H9 (cell line): Measurements from ENCODE around the gene DOCK1. TPM values are rescaled to one million over a fixed set of nuclear protein-coding genes. Genes with fewer than 3 reads are reported as not detected.

Experiments used
- DNase-seq: peaks from one replicate; pipeline ENCODE4 v3.0.0-alpha.2; 2017
- H2AFZ ChIP-seq: one replicate; pipeline ENCODE4 v1.6.1; 2013; ENCODE audit warnings: mild to moderate bottlenecking, low read length, control low read depth, moderate library complexity
- H2AK5ac ChIP-seq: 2 replicates; pipeline ENCODE4 v1.6.1; 2013; ENCODE audit warnings: low read length, control low read depth, mixed read lengths; ENCODE audit not compliant: insufficient read length
- H2BK120ac ChIP-seq: one replicate; pipeline ENCODE4 v1.6.1; 2013; ENCODE audit warnings: low read depth, mild to moderate bottlenecking, low read length, control low read depth, inconsistent platforms; ENCODE audit not compliant: poor library complexity, severe bottlenecking
- H2BK12ac ChIP-seq: 2 replicates; pipeline ENCODE4 v1.6.1; 2013; ENCODE audit warnings: low read length, control low read depth, mixed read lengths, low read depth; ENCODE audit not compliant: insufficient read length
- H2BK15ac ChIP-seq: 2 replicates; pipeline ENCODE4 v1.6.1; 2013; ENCODE audit warnings: low read depth, low read length, control low read depth
- H2BK20ac ChIP-seq: one replicate; pipeline ENCODE4 v1.6.1; 2013; ENCODE audit warnings: low read depth, mild to moderate bottlenecking, low read length, control low read depth, inconsistent platforms; ENCODE audit not compliant: poor library complexity, severe bottlenecking
- H2BK5ac ChIP-seq: 2 replicates; pipeline ENCODE4 v1.6.1; 2013; ENCODE audit warnings: low read length, control low read depth, mixed read lengths; ENCODE audit not compliant: insufficient read length
- H3K14ac ChIP-seq: 2 replicates; pipeline ENCODE4 v1.6.1; 2013; ENCODE audit warnings: low read length, control low read depth; ENCODE audit not compliant: insufficient read depth
- H3K18ac ChIP-seq: 2 replicates; pipeline ENCODE4 v1.6.1; 2013; ENCODE audit warnings: low read depth, mild to moderate bottlenecking, mixed read lengths, low read length, control low read depth; ENCODE audit not compliant: insufficient read length
- H3K23ac ChIP-seq: 2 replicates; pipeline ENCODE4 v1.6.1; 2013; ENCODE audit warnings: low read length, control low read depth, mixed read lengths, low read depth; ENCODE audit not compliant: insufficient read length
- H3K23me2 ChIP-seq: 2 replicates; pipeline ENCODE4 v1.6.1; 2013; ENCODE audit warnings: low read depth, mild to moderate bottlenecking, mixed read lengths, low read length, control low read depth; ENCODE audit not compliant: insufficient read length, poor library complexity, severe bottlenecking
- H3K27ac ChIP-seq: 2 replicates; pipeline ENCODE4 v1.5.1; 2013; ENCODE audit warnings: low read length, control low read depth, mixed read lengths, low read depth; ENCODE audit not compliant: insufficient read length
- H3K27me3 ChIP-seq: 2 replicates; pipeline ENCODE4 v1.6.1; 2013; ENCODE audit warnings: low read length, control low read depth, inconsistent platforms; ENCODE audit not compliant: insufficient read depth
- H3K4ac ChIP-seq: 2 replicates; pipeline ENCODE4 v1.6.1; 2013; ENCODE audit warnings: low read depth, mild to moderate bottlenecking, control low read depth, inconsistent platforms, low read length, moderate library complexity
- H3K4me1 ChIP-seq: 2 replicates; pipeline ENCODE4 v1.6.1; 2013; ENCODE audit warnings: low read length, control low read depth, inconsistent platforms; ENCODE audit not compliant: insufficient read depth
- H3K4me2 ChIP-seq: 2 replicates; pipeline ENCODE4 v1.6.1; 2013; ENCODE audit warnings: low read length, control low read depth, mixed read lengths; ENCODE audit not compliant: insufficient read length, insufficient read depth
- H3K56ac ChIP-seq: 2 replicates; pipeline ENCODE4 v1.6.1; 2013; ENCODE audit warnings: low read depth, mild to moderate bottlenecking, mixed read lengths, low read length, control low read depth; ENCODE audit not compliant: insufficient read length
- H3K79me1 ChIP-seq: 2 replicates; pipeline ENCODE4 v1.6.1; 2013; ENCODE audit warnings: low read depth, mild to moderate bottlenecking, moderate library complexity, low read length, control low read depth, inconsistent platforms; ENCODE audit not compliant: insufficient read depth, poor library complexity, severe bottlenecking
- H3K79me2 ChIP-seq: 2 replicates; pipeline ENCODE4 v1.6.1; 2013; ENCODE audit warnings: low read length, control low read depth, inconsistent platforms; ENCODE audit not compliant: insufficient read depth
- H3K9ac ChIP-seq: 2 replicates; pipeline ENCODE4 v1.6.1; 2013; ENCODE audit warnings: low read length, control low read depth, mixed read lengths; ENCODE audit not compliant: insufficient read length; ENCODE audit errors: extremely low read depth
- H3K9me3 ChIP-seq: one replicate; pipeline ENCODE4 v1.6.1; 2013; ENCODE audit warnings: low read depth, low read length, inconsistent platforms; ENCODE audit not compliant: control insufficient read depth
- H3T11ph ChIP-seq: one replicate; pipeline ENCODE4 v1.6.1; 2013; ENCODE audit warnings: mild to moderate bottlenecking, low read length, control low read depth, inconsistent platforms
- H4K20me1 ChIP-seq: one replicate; pipeline ENCODE4 v1.6.1; 2013; ENCODE audit not compliant: control insufficient read depth, insufficient read length, insufficient read depth
- H4K5ac ChIP-seq: 2 replicates; pipeline ENCODE4 v1.6.1; 2013; ENCODE audit warnings: low read depth, mild to moderate bottlenecking, mixed read lengths, low read length, control low read depth; ENCODE audit not compliant: insufficient read length
- H4K8ac ChIP-seq: replicated peaks from 2 replicates; pipeline ENCODE4 v1.6.1; 2013; ENCODE audit warnings: low read length, control low read depth, mixed read lengths, low read depth; ENCODE audit not compliant: insufficient read length
- H4K91ac ChIP-seq: 2 replicates; pipeline ENCODE4 v1.6.1; 2013; ENCODE audit warnings: low read depth, mild to moderate bottlenecking, moderate library complexity, mixed read lengths, low read length, control low read depth; ENCODE audit not compliant: insufficient read length
- H3K27ac Mint-ChIP-seq, 3 experiments: 2 replicates in 2 of 3; 3 replicates in 1 of 3; pipeline ENCODE4 v1.8.0; 2020 to 2021; ENCODE audit warnings: mixed read lengths in 3 of 3, mild to moderate bottlenecking in 1 of 3, moderate library complexity in 1 of 3
- H3K27me3 Mint-ChIP-seq: 2 replicates; pipeline ENCODE4 v1.8.0; 2021; ENCODE audit warnings: low read depth, mild to moderate bottlenecking, moderate library complexity, mixed read lengths
- H3K36me3 Mint-ChIP-seq, 3 experiments: 2 replicates in 2 of 3; 3 replicates in 1 of 3; pipeline ENCODE4 v1.8.0; 2020 to 2021; ENCODE audit warnings: low read depth in 3 of 3, mixed read lengths in 3 of 3; ENCODE audit not compliant: insufficient read depth in 1 of 3
- H3K4me1 Mint-ChIP-seq, 2 experiments: 2 replicates each; pipeline ENCODE4 v1.8.0; 2020; ENCODE audit warnings: mixed read lengths in 2 of 2
- H3K4me3 Mint-ChIP-seq, 2 experiments: 2 replicates in 1 of 2; 3 replicates in 1 of 2; pipeline ENCODE4 v1.8.0; 2020 to 2021; ENCODE audit warnings: mild to moderate bottlenecking in 2 of 2, mixed read lengths in 2 of 2, moderate library complexity in 1 of 2
- H3K9me3 Mint-ChIP-seq, 2 experiments: 2 replicates in 1 of 2; 3 replicates in 1 of 2; pipeline ENCODE4 v1.8.0; 2020; ENCODE audit warnings: mild to moderate bottlenecking in 2 of 2, mixed read lengths in 2 of 2, moderate library complexity in 1 of 2
- CTCF ChIP-seq: fragments of 200-600 bp; sonication (generic); conservative IDR thresholded peaks from 3 replicates; pipeline ENCODE4 v1.8.0; 2021; ENCODE audit warnings: antibody characterized with exemption, mild to moderate bottlenecking
- WGBS: extraction: QIAGEN DNeasy Blood & Tissue Kit; methylation state at CpG from one replicate; pipeline ENCODE4 v1.1.7; 2013; ENCODE audit warnings: missing lambda C conversion rate, low lambda C conversion rate, mixed read lengths; ENCODE audit not compliant: insufficient read length; ENCODE audit errors: extremely low coverage; 5-methylcytosine and 5-hydroxymethylcytosine counted together
- total RNA-seq: library from RNA; stranded (reverse); gene quantifications from 2 replicates; pipeline ENCODE4 v1.2.1, GENCODE V29; 2021

The DOCK1 gene
- total RNA-seq, 1 experiment from 2014 or later, result 57.0 TPM

GRCh38 chr10:126930883-126931503, 25.8 kb downstream of the DOCK1 start:
- no peak for TF ChIP-seq CTCF
- Histone ChIP-seq H2BK20ac (no peak overlapping the region), H2BK5ac (no peak overlapping the region), H3K79me1 (peaks cover 8% of the 10 kb centered on the region), H4K20me1 (no peaks in the 10 kb centered on the region), H2AFZ (no peak overlapping the region), H3K9me3 (no peaks in the 10 kb centered on the region), H3K79me2 (peaks cover 10% of the 10 kb centered on the region; the same call in 1 of the 2 replicates), H3T11ph (no peak overlapping the region), H3K18ac (no peak overlapping the region), H2AK5ac (no peak overlapping the region), H4K8ac (no peak overlapping the region), H3K27ac (no peak overlapping the region), H3K4me2 (no peak overlapping the region), H3K4ac (no peak overlapping the region), H3K23ac (no peak overlapping the region), H3K27me3 (no peaks in the 10 kb centered on the region), H3K14ac (no peak overlapping the region), H2BK12ac (no peak overlapping the region), H3K4me1 (no peaks in the 10 kb centered on the region), H3K56ac (no peak overlapping the region), H4K5ac (no peak overlapping the region), H2BK120ac (no peak overlapping the region), H3K9ac (no peak overlapping the region), H2BK15ac (no peak overlapping the region), H3K23me2 (no peaks in the 10 kb centered on the region), H4K91ac (no peak overlapping the region)
- Mint-ChIP-seq H3K4me1 (peaks cover 29 to 39% of the 10 kb centered on the region in 2 experiments), H3K9me3 (peaks cover 0 to 2% of the 10 kb centered on the region in 2 experiments; a peak in 1 of 5 replicates), H3K4me3 (no peak overlapping the region), H3K27ac (peak overlapping the region in 1 of 3 experiments; percentile 82; a peak in 3 of 7 replicates), H3K27me3 (no peaks in the 10 kb centered on the region), H3K36me3 (peaks cover 16 to 48% (median 34%) of the 10 kb centered on the region in 3 experiments)
- DNase-seq, result no peak
- WGBS, result no CpG with 5 or more reads among the region's 11 CpGs
